NCI-H2227 treated with DMSO at 0.1 percent for 48 hours (cell line): ENCODE data around the gene TUBGCP3.

Experiments
- DNase-seq: peaks from one replicate; lab custom pipeline; 2025; lab: John Stamatoyannopoulos, UW

Gene TUBGCP3

DNA sequence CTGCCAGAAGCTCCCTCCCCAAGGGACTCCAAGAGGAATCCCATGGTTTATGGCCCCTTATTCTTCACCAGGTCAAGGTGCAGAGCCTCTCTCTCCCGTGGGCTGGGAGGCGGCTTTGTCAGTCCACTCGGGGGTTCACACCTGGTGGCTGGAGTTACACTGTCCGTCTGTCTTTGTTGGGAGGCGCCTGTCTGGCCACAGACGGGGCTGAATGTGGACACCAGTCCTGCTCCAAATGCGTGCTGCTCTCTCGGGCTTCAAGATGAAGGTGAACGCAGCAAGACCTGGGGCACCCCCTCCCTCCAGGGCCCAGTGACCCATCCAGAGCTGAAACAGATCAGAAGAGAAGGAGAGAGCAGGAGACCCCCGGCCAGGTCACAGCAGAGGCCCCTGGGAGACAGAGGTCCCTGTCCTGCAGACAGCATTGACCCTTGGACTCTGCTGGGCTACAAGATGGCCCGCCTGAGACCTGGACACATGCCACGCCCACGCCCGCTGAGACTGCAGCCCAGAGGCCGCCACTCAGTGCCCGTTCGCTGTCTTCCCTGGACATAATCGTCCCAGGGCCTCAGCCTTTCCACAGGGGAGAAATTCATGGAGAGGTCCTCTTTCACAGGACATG, 29.9 kb upstream of the TUBGCP3 start:
- no peak for DNase-seq

- no peak for DNase-seq
Observed at GRCh38 chr13:112616586-112617362, 28.8 kb upstream of the TUBGCP3 start.

- no peak for DNase-seq
Observed at GRCh38 chr13:112615391-112615790, 27.4 kb upstream of the TUBGCP3 start.

DNA sequence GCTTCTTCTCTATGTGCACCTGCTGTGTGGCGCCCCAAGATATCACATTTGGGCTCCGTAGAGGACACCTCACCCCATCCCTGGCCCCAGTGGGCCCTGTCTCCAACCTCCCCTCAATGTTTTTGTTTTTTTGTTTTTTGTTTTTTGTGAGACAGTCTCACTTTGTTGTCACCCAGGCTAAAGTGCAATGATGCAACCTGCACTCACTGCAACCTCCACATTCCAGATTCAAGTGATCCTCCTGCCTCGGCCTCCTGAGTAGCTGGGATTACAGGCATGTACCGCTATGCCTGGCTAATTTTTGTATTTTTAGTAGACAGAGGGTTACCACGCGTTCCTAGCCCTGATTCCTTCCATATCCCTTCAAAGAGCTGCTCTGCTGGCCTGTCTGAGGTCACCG, 26.9 kb upstream of the TUBGCP3 start:
- DNase-seq: no peak

DNA sequence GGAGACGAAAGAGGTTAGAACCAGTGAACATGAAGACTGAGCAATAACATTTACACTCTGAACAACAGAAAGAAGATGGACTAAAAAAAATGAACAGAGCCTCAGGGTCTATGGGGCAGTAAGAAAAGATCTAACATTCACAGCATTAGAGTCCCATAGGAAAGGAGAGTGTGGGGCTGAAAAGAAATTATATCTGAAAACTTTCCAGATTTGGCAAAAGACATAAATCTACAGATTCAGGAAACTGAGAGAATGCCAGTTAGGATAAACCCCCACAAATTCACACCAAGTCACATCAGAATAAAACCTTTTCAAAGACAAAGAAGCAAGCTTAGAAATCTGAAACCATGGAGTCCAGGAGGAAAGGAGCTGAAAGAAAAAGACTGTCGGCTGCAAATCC, 20.3 kb upstream of the TUBGCP3 start:
- DNase-seq: no peak

DNA sequence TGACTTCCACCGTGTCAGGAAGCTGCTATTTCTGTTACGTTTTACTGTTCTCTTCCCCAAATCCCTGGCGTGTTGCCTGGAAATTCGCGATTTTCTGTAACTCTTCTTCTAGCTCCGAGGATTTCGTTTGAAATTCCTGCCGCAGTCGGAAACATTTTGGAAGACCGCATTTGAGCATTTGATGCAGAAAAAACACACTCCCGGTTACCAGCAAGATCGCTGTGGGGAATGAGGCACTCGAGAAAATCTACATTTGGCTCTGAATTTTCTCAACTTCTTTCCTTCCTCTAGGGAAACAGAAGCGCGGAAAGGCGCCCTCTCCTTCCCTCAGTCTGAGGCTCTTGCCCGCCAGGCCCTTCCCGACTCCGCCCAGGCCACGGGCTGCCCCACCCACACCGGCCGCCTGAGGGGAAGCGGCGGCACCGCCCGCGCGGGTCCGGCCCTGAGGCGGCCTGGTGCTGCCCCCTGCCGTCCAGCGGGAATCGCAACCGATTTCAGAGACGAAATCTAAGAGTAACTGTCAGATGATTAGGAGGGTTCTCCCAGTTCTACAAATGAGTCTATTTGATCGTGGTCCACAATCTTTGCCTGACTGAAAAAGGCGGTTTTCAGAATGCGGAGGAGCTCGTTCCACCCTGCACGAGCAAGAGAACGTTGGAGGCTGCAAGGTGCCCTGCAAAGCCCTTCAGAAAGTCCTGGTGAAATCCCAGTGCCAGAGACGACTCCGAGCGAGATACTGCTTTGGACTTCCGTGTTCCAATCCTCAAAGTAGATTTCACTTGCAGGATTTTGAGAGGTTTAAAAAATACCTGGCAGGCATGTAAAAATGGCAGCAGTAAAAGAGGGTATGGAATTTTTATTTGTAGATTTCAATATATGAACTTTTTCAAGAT, 18.4 kb upstream of the TUBGCP3 start:
- peak; percentile 76 for DNase-seq

- no peak for DNase-seq
Observed at GRCh38 chr13:112605531-112605990, 17.6 kb upstream of the TUBGCP3 start.

GRCh38 chr13:112603641-112604225, 15.8 kb upstream of the TUBGCP3 start:
- DNase-seq: no peak

DNA sequence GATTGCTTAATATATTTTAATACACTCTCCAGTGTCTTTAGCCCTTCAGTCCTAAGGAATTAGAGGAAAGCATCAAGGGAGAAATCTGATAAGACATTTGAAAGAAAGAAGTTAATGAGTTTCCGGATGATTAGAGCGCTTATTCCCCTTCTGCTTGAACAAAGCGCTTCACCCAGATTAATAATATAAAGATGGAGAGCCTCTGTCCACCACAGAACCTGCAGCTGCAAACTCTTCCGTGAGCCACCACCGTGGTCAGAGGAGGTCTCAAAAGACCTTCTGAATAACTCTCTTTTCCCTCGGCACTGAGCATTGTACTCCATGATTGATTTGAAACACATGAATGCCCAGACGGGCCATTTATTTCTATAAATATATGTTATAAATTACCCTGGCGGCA, 14.2 kb upstream of the TUBGCP3 start:
- DNase-seq: peak; percentile 57

DNA sequence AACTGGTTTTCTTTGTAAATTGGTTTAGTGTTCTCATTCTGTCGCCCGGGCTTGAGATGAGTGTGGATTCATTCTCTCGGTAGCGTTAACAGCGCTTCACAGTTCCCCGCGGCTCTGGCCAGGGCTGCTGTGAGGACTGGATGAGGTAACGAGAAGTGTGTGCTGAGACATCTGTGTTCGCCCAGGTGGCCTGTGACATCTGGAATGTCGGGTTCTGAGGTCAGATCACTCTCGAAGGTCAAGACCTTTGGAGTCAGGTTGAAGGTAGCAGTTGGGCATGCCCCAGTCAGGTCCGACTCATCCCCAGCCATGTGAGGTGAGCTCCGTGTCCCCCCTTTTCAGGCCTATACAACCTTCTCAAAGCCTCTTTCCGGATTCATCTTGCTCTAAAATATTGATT, 13.4 kb upstream of the TUBGCP3 start:
- DNase-seq: no peak

DNA sequence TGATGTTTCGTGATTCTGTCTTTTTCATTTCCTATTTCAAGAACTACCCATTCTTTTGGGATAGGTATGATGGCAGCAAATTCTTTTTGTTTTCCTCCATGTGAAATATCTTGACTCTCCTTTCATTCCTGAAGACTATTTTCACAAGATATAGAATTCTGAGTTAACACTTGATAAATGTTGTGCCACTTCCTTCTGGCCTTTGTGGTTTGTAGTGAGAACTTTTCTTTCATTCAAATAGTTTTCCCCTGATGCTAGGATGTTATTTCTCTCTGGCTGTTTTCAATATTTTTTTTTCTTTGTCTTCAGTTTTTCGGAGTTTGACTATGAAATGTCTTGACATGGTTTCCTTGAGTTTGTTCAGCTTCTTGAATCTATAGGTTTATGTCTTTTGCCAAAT, 8.3 kb upstream of the TUBGCP3 start:
- DNase-seq: no peak

GRCh38 chr13:112592647-112593046, 4.7 kb upstream of the TUBGCP3 start:
- DNase-seq: no peak

GRCh38 chr13:112592181-112592580, 4.2 kb upstream of the TUBGCP3 start:
- no peak for DNase-seq

DNA sequence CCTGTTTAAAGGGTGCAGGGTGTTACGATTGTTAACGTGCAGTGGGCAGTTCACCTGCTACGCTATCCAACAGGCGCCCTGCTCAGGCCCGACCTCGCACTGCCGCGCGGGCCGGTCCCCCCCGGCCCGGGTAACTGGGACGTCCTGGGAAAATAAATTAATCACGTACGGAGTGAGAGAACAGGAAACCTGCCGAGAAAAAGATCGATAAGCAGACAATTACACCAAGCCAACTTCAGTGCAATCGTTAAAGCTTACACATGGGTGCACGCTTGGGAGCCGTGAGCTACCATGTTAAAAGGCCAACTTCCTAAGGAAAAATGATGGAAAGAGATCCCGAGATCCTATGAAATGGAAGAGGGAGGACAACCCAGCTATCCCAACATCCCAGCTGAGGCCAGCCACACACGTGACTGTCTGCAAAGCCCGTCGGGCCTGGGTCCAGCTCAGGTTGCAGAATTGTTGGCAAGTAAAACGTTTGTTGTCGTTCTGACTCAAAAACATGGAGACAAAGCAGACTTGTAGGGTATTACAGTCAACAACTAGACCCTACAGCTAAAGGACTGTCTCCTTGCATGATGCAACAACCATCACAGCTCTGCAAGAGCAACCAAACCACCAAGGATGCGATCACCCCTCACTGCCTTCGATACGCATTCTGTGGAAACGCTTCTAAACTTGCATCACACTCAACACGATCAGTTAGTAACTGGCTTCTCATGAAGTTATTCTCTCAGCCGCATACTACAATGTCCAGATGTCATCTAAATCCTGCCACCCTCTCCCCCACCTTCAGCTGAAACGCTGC, 741 bp upstream of the TUBGCP3 start:
- peak; percentile 26 for DNase-seq

DNA sequence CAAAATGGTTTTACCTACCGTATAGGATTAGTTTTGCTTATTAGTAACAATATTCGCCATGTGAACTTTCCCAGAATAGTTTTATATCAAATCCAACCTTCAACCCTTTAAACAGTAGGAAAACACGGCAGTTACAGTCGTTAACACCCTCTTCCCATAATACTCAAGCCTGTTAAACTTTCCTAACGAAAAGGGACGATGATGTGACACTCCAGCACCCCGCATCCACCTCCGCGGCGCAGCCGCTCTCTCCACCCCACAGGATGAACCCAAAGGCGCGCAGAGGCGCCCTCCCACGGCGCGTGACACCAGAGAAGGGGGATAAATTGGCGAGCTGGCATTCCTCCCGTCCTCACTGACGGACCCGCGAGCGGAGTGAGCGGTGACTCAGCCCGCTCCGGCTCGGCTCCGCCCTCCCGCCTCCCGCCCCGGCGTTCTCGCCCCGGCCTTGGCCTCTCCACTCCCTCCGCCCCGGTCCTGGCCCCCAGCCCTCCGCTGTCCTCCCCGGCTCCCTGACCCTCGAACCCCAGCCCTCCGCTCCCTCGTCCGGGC, 665 bp downstream of the TUBGCP3 start:
- DNase-seq: peak; percentile 23

DNA sequence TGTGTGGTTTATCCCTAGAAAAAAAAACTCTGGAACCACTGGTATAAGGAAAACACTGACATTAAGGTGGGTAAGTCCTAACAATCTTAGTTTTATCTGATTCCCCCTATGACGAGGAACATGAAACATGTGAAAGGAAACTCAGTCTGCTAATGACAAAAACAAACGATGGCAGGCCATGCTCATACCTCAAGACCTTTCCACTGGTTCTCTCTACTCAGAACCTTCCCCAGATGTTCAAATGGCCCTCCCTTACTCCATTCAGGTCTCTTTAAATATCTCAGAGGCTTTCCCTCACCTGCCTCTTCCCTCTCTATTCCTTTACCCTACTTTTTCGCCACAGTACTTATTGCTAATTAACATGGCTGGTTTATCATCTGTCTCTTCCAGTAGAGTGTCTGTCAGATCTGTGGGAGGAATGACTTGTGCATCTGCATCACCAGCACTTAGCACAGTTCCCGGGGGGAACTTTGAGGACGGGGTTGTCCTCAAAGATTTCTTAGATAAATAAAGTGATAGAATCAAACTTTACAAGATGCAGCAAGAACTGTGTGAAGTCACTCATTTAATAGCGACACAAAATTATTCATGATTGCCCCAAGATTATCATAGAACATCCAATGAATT, 1.5 kb downstream of the TUBGCP3 start:
- DNase-seq: no peak

GRCh38 chr13:112583592-112584277, 4.2 kb downstream of the TUBGCP3 start:
- DNase-seq: no peak

DNA sequence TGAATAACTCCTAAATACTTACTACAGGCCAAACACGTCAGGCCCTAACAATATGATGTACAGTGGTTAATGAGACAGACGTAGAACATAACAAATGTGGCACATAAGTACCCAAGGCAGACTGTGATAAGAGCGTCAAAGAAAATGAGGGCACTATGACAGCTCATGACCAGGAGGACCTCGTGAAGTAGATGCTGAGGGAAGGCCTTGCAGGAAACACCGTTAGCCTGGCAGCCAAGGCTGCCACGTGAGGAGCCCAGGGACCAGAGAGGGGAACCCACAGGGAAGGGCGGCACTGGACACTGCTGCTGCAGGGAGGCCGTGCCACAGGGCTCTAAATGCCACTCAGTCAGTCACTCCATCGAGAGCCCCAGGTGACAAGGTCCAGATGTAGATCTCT, 5.7 kb downstream of the TUBGCP3 start:
- no peak for DNase-seq

DNA sequence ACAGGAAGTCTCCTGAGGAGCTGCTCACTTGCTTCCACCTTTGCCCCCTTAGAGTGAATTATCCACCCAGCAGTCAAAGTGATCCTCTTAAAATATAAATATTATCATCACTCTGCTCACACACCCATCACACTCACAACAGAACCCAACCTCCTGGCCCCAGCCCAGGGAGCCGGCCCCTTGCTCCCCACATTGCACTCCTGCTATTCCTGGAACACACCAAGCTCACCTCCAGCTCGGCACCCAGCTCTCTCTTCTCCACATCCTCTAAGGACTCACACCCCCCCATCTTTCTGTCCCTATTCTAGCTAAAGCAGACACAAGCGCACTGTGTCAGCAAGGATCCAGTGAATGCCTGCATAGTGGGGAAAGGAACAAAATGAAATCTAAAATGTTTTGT, 7.0 kb downstream of the TUBGCP3 start:
- no peak for DNase-seq

- no peak for DNase-seq
Observed at GRCh38 chr13:112580211-112580610, 7.7 kb downstream of the TUBGCP3 start.
